ENCODE results near the gene LAMA2. TPM values are rescaled to one million over a fixed set of nuclear protein-coding genes. Genes with fewer than 3 reads are reported as not detected.

LAMA2 gene
- polyA plus RNA-seq, 3 donors: not detected

GRCh38 chr6:129041563-129041962 lies 158.6 kb downstream of the LAMA2 start:
- WGBS (ENCODE audit: insufficient coverage): 100% methylated on average over 1 of the region's 2 CpGs
- Mint-ChIP-seq H3K4me1 (no peaks in the 10 kb centered on the region), H3K27ac (no peak overlapping the region), H3K4me3 (no peak overlapping the region), H3K36me3 (no peaks in the 10 kb centered on the region), H3K27me3 (ENCODE audit: low read depth in 3 of 3) (no peaks in the 10 kb centered on the region), H3K9me3 (peaks cover 0 to 12% (median 3%) of the 10 kb centered on the region in 7 donors)
- intact Hi-C loops (cut with micrococcal nuclease): no loop called here
- H3K9ac ChIP-seq (ENCODE audit: insufficient read depth, low read length, poor library complexity, severe bottlenecking): no peak overlapping the region
- no peak overlapping the region for H3K4me3 ChIP-seq (replicated peaks in 1 of 3; ENCODE audit: low read depth in 2 of 3, low read length in 3 of 3)
- no peaks in the 10 kb centered on the region for H4K20me1 ChIP-seq (ENCODE audit: insufficient read depth, low read length)
- H3K79me2 ChIP-seq (ENCODE audit: insufficient read depth, low read length): no peaks in the 10 kb centered on the region
- TF ChIP-seq, protein P1, sequence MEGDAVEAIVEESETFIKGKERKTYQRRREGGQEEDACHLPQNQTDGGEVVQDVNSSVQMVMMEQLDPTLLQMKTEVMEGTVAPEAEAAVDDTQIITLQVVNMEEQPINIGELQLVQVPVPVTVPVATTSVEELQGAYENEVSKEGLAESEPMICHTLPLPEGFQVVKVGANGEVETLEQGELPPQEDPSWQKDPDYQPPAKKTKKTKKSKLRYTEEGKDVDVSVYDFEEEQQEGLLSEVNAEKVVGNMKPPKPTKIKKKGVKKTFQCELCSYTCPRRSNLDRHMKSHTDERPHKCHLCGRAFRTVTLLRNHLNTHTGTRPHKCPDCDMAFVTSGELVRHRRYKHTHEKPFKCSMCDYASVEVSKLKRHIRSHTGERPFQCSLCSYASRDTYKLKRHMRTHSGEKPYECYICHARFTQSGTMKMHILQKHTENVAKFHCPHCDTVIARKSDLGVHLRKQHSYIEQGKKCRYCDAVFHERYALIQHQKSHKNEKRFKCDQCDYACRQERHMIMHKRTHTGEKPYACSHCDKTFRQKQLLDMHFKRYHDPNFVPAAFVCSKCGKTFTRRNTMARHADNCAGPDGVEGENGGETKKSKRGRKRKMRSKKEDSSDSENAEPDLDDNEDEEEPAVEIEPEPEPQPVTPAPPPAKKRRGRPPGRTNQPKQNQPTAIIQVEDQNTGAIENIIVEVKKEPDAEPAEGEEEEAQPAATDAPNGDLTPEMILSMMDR (IDR thresholded peaks at IDR 0.05): no peak
- H3K27me3 ChIP-seq (ENCODE audit: control insufficient read depth in 2 of 2, insufficient read depth in 2 of 2, low read length in 2 of 2): no peaks in the 10 kb centered on the region
- no peak overlapping the region for H3K4me2 ChIP-seq (replicated peaks; ENCODE audit: extremely low read depth, low read length, poor library complexity, severe bottlenecking)
- H2AFZ ChIP-seq (ENCODE audit: insufficient read depth, low read depth, low read length, poor library complexity, severe bottlenecking): no peak overlapping the region
- H3K36me3 ChIP-seq (replicated peaks in 1 of 2; ENCODE audit: control insufficient read depth in 1 of 2, insufficient read depth in 2 of 2, low read length in 2 of 2): no peaks in the 10 kb centered on the region
- no peak for DNase-seq
- H3K4me1 ChIP-seq (ENCODE audit: control insufficient read depth in 1 of 2, insufficient read depth in 2 of 2, low read length in 2 of 2): no peaks in the 10 kb centered on the region
- no peaks in the 10 kb centered on the region for H3K9me3 ChIP-seq (replicated peaks in 1 of 2; ENCODE audit: control insufficient read depth in 1 of 2, insufficient read depth in 1 of 2, low read length in 2 of 2)
- no peak overlapping the region for H3K27ac ChIP-seq (ENCODE audit: low read depth in 1 of 2, low read length in 2 of 2)

- WGBS (ENCODE audit: insufficient coverage): no CpG with 5 or more reads among the region's 2 CpGs
- Histone ChIP-seq H3K4me3 (replicated peaks in 1 of 3; ENCODE audit: low read depth in 2 of 3, low read length in 3 of 3) (no peak overlapping the region), H4K20me1 (ENCODE audit: insufficient read depth, low read length) (no peaks in the 10 kb centered on the region), H3K27ac (ENCODE audit: low read depth in 1 of 2, low read length in 2 of 2) (no peak overlapping the region), H3K36me3 (replicated peaks in 1 of 2; ENCODE audit: control insufficient read depth in 1 of 2, insufficient read depth in 2 of 2, low read length in 2 of 2) (no peaks in the 10 kb centered on the region), H3K9me3 (replicated peaks in 1 of 2; ENCODE audit: control insufficient read depth in 1 of 2, insufficient read depth in 1 of 2, low read length in 2 of 2) (no peaks in the 10 kb centered on the region), H3K4me1 (ENCODE audit: control insufficient read depth in 1 of 2, insufficient read depth in 2 of 2, low read length in 2 of 2) (no peaks in the 10 kb centered on the region), H3K9ac (ENCODE audit: insufficient read depth, low read length, poor library complexity, severe bottlenecking) (no peak overlapping the region), H2AFZ (ENCODE audit: insufficient read depth, low read depth, low read length, poor library complexity, severe bottlenecking) (no peak overlapping the region), H3K79me2 (ENCODE audit: insufficient read depth, low read length) (no peaks in the 10 kb centered on the region), H3K4me2 (replicated peaks; ENCODE audit: extremely low read depth, low read length, poor library complexity, severe bottlenecking) (no peak overlapping the region), H3K27me3 (ENCODE audit: control insufficient read depth in 2 of 2, insufficient read depth in 2 of 2, low read length in 2 of 2) (no peaks in the 10 kb centered on the region)
- H3K27ac Mint-ChIP-seq: no peak overlapping the region
- H3K27me3 Mint-ChIP-seq (ENCODE audit: low read depth in 3 of 3): no peaks in the 10 kb centered on the region
- H3K4me1 Mint-ChIP-seq: no peaks in the 10 kb centered on the region
- H3K4me3 Mint-ChIP-seq: no peak overlapping the region
- H3K36me3 Mint-ChIP-seq: no peaks in the 10 kb centered on the region
- H3K9me3 Mint-ChIP-seq: peaks cover 0 to 10% (median 3%) of the 10 kb centered on the region in 7 donors
- TF ChIP-seq, protein P1 (IDR thresholded peaks at IDR 0.05): no peak
- no peak for DNase-seq
- intact Hi-C loops (cut with micrococcal nuclease): no loop called here
Observed at GRCh38 chr6:129046526-129046925, 163.6 kb downstream of the LAMA2 start.
